Testis (tissue), 2 donors: ENCODE results near the gene DUSP8.

Source experiments
- CTCF ChIP-seq, 3 experiments: fragments of 450-650 bp in 2 of 3; fragments of 200-600 bp in 1 of 3; sonication (generic) in 1 of 3; IDR thresholded peaks; one replicate each; pipeline ENCODE4 v1.5.1; 2016 to 2019; ENCODE audit warnings: antibody characterized with exemption in 3 of 3, mild to moderate bottlenecking in 2 of 3, moderate library complexity in 1 of 3
- POLR2A ChIP-seq: fragments of 450-650 bp; IDR thresholded peaks from one replicate; pipeline ENCODE4 v1.6.1; 2017; ENCODE audit warnings: antibody characterized with exemption, mild to moderate bottlenecking, moderate library complexity

GRCh38 chr11:1604711-1605110 lies 32.6 kb upstream of the DUSP8 start:
- TF ChIP-seq CTCF (IDR thresholded peaks at IDR 0.05) (no peak), POLR2A (no peak)
